Hippocampal formation (tissue), 2 donors: ENCODE data around the gene SOX13.
A peak's percentile ranks its signal among the peaks of the same experiment; 100 is the strongest.
"Not testable (repeated sequence)": the region's sequence is repeated elsewhere in the genome, so short reads cannot be mapped to it uniquely, and the experiment has no call there.

Experiments used
- DNase-seq, 2 donors: peaks; one replicate each; lab custom pipeline; 2025; lab: John Stamatoyannopoulos, UW

SOX13 gene

GRCh38 chr1:204072931-204073836, at the start of gene SOX13:
SOX13 (plus strand) TSS chr1:204073115; CDS start chr1:204112916, 39,801 bp downstream.
- peak; percentile 87 to 90 for DNase-seq

- DNase-seq = no peak
Observed at GRCh38 chr1:204025917-204026707, 46.8 kb upstream of the SOX13 start.

GRCh38 chr1:204027446-204027845, 45.5 kb upstream of the SOX13 start:
- no peak for DNase-seq

- DNase-seq = no peak
Observed at GRCh38 chr1:204029016-204029415, 43.9 kb upstream of the SOX13 start.

GRCh38 chr1:204031098-204031710, 41.7 kb upstream of the SOX13 start:
- no peak for DNase-seq

- DNase-seq = no peak
Observed at GRCh38 chr1:204032642-204033235, 40.2 kb upstream of the SOX13 start.

GRCh38 chr1:204033306-204033705, 39.6 kb upstream of the SOX13 start:
- DNase-seq = no peak

- no peak for DNase-seq
Observed at GRCh38 chr1:204036882-204037655, 35.8 kb upstream of the SOX13 start.

- no peak for DNase-seq
Observed at GRCh38 chr1:204041232-204041767, 31.6 kb upstream of the SOX13 start.

- no peak for DNase-seq
Observed at GRCh38 chr1:204041803-204042505, 31.0 kb upstream of the SOX13 start.

GRCh38 chr1:204042516-204042915, 30.4 kb upstream of the SOX13 start:
- DNase-seq = no peak

GRCh38 chr1:204043680-204044079, 29.2 kb upstream of the SOX13 start:
- no peak for DNase-seq

- no peak for DNase-seq
Observed at GRCh38 chr1:204044448-204044847, 28.5 kb upstream of the SOX13 start.

- no peak for DNase-seq
Observed at GRCh38 chr1:204045430-204045829, 27.5 kb upstream of the SOX13 start.

GRCh38 chr1:204046346-204046745, 26.6 kb upstream of the SOX13 start:
- no peak for DNase-seq

GRCh38 chr1:204048796-204049195, 24.1 kb upstream of the SOX13 start:
- not testable (repeated sequence) for DNase-seq

GRCh38 chr1:204051258-204051657, 21.7 kb upstream of the SOX13 start:
- DNase-seq = no peak

GRCh38 chr1:204051718-204052117, 21.2 kb upstream of the SOX13 start:
- no peak for DNase-seq

GRCh38 chr1:204053893-204054292, 19.0 kb upstream of the SOX13 start:
- DNase-seq = no peak

- DNase-seq = no peak
Observed at GRCh38 chr1:204059970-204060369, 12.9 kb upstream of the SOX13 start.
